Body of pancreas (tissue), 4 donors: ENCODE results near the gene GSDME. TPM values are rescaled to one million over a fixed set of nuclear protein-coding genes. Genes with fewer than 3 reads are reported as not detected.

Experiments used
- ATAC-seq: fragments of 150-250 bp; one replicate; pipeline ENCODE4 v1.9.1; 2016
- DNase-seq, 4 donors: peaks; one replicate each; pipeline ENCODE4 v3.0.0-alpha.2; 2019
- H3K27ac ChIP-seq, 4 donors: fragments of 200-600 bp; sonication (generic); 1 replicate in 3 of 4; 2 replicates in 1 of 4; pipeline versions ENCODE4 v1.5.1 to v1.6.1; 2016 to 2019; ENCODE audit warnings: mild to moderate bottlenecking in 1 of 4, mixed read lengths in 1 of 4, moderate library complexity in 1 of 4
- H3K27me3 ChIP-seq, 2 donors: fragments of 200-600 bp; sonication (generic); one replicate each; pipeline ENCODE4 v1.6.0; 2016; ENCODE audit warnings: mild to moderate bottlenecking in 1 of 2
- H3K36me3 ChIP-seq, 2 donors: fragments of 200-600 bp; sonication (generic); replicated peaks in 1 of 2; 2 replicates each; pipeline ENCODE4 v1.5.1; 2016; ENCODE audit warnings: low read depth in 2 of 2; ENCODE audit not compliant: insufficient read depth in 1 of 2
- H3K4me1 ChIP-seq: fragments of 200-600 bp; sonication (generic); one replicate; pipeline ENCODE4 v1.6.0; 2016
- H3K4me3 ChIP-seq, 2 donors: fragments of 200-600 bp; sonication (generic); 1 replicate in 1 of 2; 2 replicates in 1 of 2; pipeline ENCODE4 v1.5.1; 2016 to 2019
- H3K9me3 ChIP-seq, 3 donors: fragments of 200-600 bp; sonication (generic); 1 replicate in 2 of 3; 2 replicates in 1 of 3; pipeline ENCODE4 v1.5.1; 2016
- CTCF ChIP-seq, 7 experiments: fragments of 450-650 bp in 4 of 7; fragments of 200-600 bp in 3 of 7; sonication (generic) in 3 of 7; IDR thresholded peaks; one replicate each; pipeline ENCODE4 v1.5.1; 2016 to 2019; ENCODE audit warnings: antibody characterized with exemption in 7 of 7
- POLR2A ChIP-seq, 3 donors: fragments of 450-650 bp; IDR thresholded peaks; one replicate each; pipeline ENCODE4 v1.6.1; 2016; ENCODE audit warnings: antibody characterized with exemption in 3 of 3, mild to moderate bottlenecking in 2 of 3
- WGBS, 2 donors: methylation state at CpG; one replicate each; pipeline ENCODE4 v1.1.5; 2017; 5-methylcytosine and 5-hydroxymethylcytosine counted together
- intact Hi-C: fragments of 100-400 bp; cut with DNase I; formaldehyde crosslinking; loops from one replicate; pipeline ENCODE4 v1.15.1; 2023
- total RNA-seq, 2 donors: library from RNA; depleted of rRNA; stranded (reverse); fragments of >200 nt; gene quantifications; one replicate each; pipeline ENCODE4 v1.1.0, GENCODE V29; 2016

GSDME gene
- total RNA-seq, 2 donors from 2014 or later: 3.6 to 5.3 TPM

DNA sequence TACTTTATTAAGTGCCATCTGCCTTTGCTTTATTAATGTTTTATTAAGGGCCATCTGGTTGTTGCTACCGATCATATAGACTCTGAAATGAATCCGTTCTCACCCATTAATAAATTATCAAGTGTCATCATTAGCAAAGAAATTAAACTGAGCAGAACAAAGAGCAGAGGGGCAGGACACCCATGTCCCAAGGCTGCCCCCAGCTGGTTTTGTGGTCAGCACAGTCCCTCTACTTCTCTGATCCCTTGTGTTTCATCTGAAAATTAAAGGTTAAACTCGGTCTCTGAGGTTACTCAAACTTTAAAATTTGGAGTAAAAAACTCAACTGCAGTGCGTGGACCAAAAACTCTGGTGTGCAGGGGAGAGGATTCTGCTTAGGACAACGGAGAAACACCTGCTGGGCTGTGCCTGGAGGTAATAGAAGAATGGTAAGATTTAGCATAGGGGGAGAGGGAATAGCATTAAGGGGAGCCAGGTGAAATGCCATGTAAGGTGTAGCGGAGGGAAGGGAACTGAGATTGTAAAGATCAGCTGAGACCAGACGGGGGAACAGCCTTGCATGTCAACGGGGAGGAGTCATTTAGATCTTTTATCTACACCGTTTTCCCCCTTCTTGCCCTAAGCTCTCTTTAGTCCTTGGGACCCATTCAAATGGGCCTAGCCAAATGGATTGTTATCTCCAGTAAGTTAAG is 10.8 kb upstream of the GSDME start:
- ATAC-seq (no peak), DNase-seq (no peak)
- TF ChIP-seq POLR2A (IDR thresholded peaks at IDR 0.05): no peak
- no peak for TF ChIP-seq CTCF (IDR thresholded peaks at IDR 0.05)
- intact Hi-C loops: no loop called here
- no peaks in the 10 kb centered on the region for H3K4me1 ChIP-seq
- H3K4me3 ChIP-seq: no peak overlapping the region
- no peaks in the 10 kb centered on the region for H3K36me3 ChIP-seq
- no peak overlapping the region for H3K27ac ChIP-seq
- no peaks in the 10 kb centered on the region for H3K27me3 ChIP-seq
- no peaks in the 10 kb centered on the region for H3K9me3 ChIP-seq
- 54 to 66% methylated on average over 9 of the region's 9 CpGs for WGBS, 2 donors

DNA sequence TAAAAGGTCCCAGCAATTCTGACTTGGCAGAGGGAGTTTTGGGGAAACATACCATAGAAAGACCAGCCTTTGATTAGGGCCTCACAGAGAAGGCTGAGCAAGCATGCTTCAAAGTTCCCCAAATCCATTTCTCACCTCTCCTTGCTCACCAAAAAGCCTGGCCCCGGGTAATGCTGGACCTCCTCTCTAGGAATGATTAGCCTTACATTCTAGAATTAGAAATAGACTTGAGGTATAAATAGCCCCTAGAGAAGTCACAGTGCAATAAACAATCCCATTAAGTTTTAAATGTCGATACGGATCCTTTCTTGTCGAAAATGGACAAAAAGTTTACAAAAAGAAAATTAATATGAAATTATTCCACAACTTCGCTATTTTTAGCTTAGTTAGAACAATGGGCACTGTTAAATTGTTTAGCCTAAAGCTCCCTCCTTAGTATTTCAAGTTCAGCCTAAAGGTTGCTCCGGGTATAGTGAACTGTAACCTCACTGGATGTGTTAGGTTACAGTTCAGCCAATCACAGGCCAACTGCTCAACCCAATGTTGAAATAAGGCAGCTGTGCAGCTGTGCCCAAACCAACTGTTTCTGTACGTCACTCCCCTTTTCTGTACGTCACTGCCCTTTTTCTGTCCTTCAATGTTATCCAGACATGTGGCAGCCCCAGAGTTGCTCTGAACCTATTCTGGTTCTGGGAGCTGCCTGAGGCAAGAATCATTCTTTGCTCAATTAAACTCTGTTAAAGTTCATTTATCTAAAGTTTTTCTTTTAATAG is 7.9 kb upstream of the GSDME start:
- H3K4me1 ChIP-seq: no peaks in the 10 kb centered on the region
- H3K36me3 ChIP-seq: no peaks in the 10 kb centered on the region
- no peaks in the 10 kb centered on the region for H3K27me3 ChIP-seq
- no peak for ATAC-seq
- H3K9me3 ChIP-seq: no peaks in the 10 kb centered on the region
- H3K27ac ChIP-seq: no peak overlapping the region
- intact Hi-C loops: no loop called here
- 61 to 63% methylated on average over 8 of the region's 8 CpGs for WGBS, 2 donors
- TF ChIP-seq POLR2A (IDR thresholded peaks at IDR 0.05): no peak
- TF ChIP-seq CTCF (IDR thresholded peaks at IDR 0.05): no peak
- no peak for DNase-seq
- no peak overlapping the region for H3K4me3 ChIP-seq

- no peak overlapping the region for H3K27ac ChIP-seq
- TF ChIP-seq CTCF (IDR thresholded peaks at IDR 0.05): no peak
- no peak for TF ChIP-seq POLR2A (IDR thresholded peaks at IDR 0.05)
- no peak overlapping the region for H3K4me3 ChIP-seq
- H3K9me3 ChIP-seq: no peaks in the 10 kb centered on the region
- WGBS, 2 donors: 11 to 29% methylated on average over 1 of the region's 1 CpG
- DNase-seq (no peak), ATAC-seq (no peak)
- no peaks in the 10 kb centered on the region for H3K36me3 ChIP-seq
- no peaks in the 10 kb centered on the region for H3K27me3 ChIP-seq
- H3K4me1 ChIP-seq: no peaks in the 10 kb centered on the region
- intact Hi-C loops: no loop called here
Measured at GRCh38 chr7:24764011-24764410, 6.7 kb upstream of the GSDME start.

DNA sequence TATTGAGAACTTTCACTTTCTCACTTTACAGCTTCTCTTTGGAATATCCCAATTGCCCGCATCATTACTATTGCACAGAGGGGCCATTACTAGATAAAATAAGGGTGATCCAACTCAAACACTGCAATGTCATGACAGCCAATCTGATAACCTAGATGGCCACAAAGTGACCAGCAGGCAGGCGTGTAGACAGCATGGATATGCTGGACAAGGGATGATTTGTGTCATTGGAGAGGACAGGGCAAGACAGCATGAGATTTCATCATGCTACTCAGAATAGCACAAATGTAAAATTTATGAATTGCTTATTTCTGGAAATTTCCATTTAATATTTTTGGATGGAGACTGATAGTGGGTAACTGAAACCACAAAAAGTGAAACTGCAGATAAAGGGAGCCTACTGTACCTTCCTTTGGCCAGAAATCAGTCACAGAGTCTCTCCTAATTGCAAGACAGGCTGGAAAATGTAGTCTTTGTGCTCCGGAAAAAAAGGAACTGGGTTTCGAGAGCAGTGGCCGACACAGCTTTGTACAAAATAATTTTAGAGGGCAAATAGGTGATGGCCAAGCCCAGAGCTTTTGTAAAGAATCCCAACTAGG is 6.1 kb upstream of the GSDME start:
- TF ChIP-seq CTCF (IDR thresholded peaks at IDR 0.05) (no peak), POLR2A (IDR thresholded peaks at IDR 0.05) (no peak)
- H3K4me1 ChIP-seq: no peaks in the 10 kb centered on the region
- DNase-seq (no peak), ATAC-seq (no peak)
- H3K27ac ChIP-seq: no peak overlapping the region
- H3K36me3 ChIP-seq: no peaks in the 10 kb centered on the region
- H3K27me3 ChIP-seq: no peaks in the 10 kb centered on the region
- no peak overlapping the region for H3K4me3 ChIP-seq
- WGBS, 2 donors: 46 to 59% methylated on average over 5 of the region's 5 CpGs
- no peaks in the 10 kb centered on the region for H3K9me3 ChIP-seq
- intact Hi-C loops: no loop called here
